ENCODE data around the gene FAH. TPM values are rescaled to one million over a fixed set of nuclear protein-coding genes. Genes with fewer than 3 reads are reported as not detected.

Gene FAH
- total RNA-seq, 3 donors from 2014 or later, result 19.1 to 21.9 (median 20.0) TPM

DNA sequence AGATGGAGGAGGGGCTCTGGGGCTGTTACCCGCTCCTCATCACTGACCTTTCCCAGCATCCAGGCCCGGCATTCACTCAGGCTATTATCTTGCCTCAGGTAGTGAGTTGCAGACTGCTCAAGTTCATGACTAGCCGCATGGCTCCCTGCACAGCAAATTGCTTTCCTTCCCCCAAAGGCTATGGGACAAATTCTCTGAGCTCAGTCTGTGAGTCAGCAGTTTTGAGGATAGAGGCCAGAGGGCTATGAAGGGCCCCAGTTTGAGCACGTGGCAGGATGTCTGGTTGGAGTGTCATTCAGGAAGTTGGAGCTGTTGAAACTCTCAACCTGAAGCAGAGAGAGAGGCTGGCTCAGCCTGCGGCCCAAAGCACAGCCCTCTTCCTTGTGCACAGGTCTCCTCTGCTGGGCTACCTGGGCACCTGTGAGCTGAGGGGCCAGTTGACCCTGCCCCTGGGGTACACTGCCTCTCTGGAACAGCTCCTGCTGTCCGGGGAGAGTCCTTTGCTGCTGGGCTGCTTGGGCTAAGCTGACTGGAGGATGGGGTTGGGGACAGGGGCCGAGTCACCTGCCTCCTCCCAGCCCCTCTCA is 7.9 kb downstream of the FAH start:
- ATAC-seq (peak; percentile 81), DNase-seq (peak in 2 of 3 donors; percentile 35 to 70)
- H3K9me3 ChIP-seq, result no peaks in the 10 kb centered on the region
- no peak for TF ChIP-seq CTCF (IDR thresholded peaks at IDR 0.05)
- intact Hi-C loops (cut with DNase I, micrococcal nuclease), result no loop called here
- H3K4me1 ChIP-seq (ENCODE audit: low read depth), result no peaks in the 10 kb centered on the region
- no peak overlapping the region for H3K4me3 ChIP-seq
- no peaks in the 10 kb centered on the region for H3K36me3 ChIP-seq (ENCODE audit: low read depth)

- DNase-seq, result no peak
- intact Hi-C loops (cut with DNase I, micrococcal nuclease), result no loop called here
- TF ChIP-seq CTCF (IDR thresholded peaks at IDR 0.05), result no peak
- Histone ChIP-seq H3K36me3 (ENCODE audit: low read depth) (no peaks in the 10 kb centered on the region), H3K4me3 (no peak overlapping the region), H3K4me1 (ENCODE audit: low read depth) (no peaks in the 10 kb centered on the region), H3K9me3 (no peaks in the 10 kb centered on the region)
- ATAC-seq, result no peak
Observed at GRCh38 chr15:80161468-80162016, 8.7 kb downstream of the FAH start.

DNA sequence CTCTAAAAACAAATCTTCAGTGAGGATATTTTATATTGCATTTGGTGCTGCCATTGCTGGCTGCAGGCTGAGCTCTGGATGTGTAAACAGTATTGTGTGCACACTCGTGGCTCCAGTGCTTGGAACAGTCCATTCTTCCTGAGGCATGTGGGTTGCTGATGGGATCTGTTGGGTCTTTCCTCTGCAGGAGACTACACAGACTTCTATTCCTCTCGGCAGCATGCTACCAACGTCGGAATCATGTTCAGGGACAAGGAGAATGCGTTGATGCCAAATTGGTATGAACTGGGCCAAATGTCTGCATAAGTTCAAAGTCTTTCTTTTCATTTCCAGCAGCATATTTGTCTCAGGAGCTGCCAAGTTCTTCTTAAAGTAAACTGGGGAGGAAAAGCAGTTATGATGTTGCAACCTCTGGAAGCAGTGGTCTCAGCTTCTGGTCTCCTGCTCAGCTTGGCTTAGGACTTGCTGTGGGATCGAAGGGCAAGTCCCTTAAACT is 9.3 kb downstream of the FAH start:
- ATAC-seq, result no peak
- no peak overlapping the region for H3K4me3 ChIP-seq
- TF ChIP-seq CTCF (IDR thresholded peaks at IDR 0.05), result no peak
- H3K36me3 ChIP-seq (ENCODE audit: low read depth), result no peaks in the 10 kb centered on the region
- DNase-seq, result no peak
- intact Hi-C loops (cut with DNase I, micrococcal nuclease), result no loop called here
- H3K9me3 ChIP-seq, result no peaks in the 10 kb centered on the region
- H3K4me1 ChIP-seq (ENCODE audit: low read depth), result no peaks in the 10 kb centered on the region

DNA sequence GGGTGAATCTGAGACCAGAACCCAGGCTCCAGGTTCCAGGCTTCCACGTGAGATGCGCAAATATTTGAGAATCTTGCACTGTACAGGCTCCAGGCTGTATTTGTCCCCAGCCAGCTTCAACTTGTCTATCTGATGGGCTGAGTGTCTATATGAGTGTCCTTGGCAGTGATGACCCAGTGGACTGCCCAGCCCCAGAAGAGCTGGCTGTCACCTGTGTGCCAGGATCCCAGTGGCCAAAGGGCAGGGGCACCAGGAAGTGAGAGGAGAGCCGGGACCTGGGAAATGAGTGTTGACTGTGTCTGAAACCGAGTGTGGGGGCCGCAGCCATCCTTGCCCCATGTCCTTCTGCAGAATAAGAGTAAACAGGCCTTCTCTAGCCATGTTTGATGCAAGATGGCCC is 10.4 kb downstream of the FAH start:
- Histone ChIP-seq H3K4me1 (ENCODE audit: low read depth) (no peaks in the 10 kb centered on the region), H3K9me3 (no peaks in the 10 kb centered on the region), H3K36me3 (ENCODE audit: low read depth) (no peaks in the 10 kb centered on the region), H3K4me3 (no peak overlapping the region)
- no peak for DNase-seq
- intact Hi-C loops (cut with DNase I, micrococcal nuclease), result no loop called here
- no peak for ATAC-seq
- no peak for TF ChIP-seq CTCF (IDR thresholded peaks at IDR 0.05)

DNA sequence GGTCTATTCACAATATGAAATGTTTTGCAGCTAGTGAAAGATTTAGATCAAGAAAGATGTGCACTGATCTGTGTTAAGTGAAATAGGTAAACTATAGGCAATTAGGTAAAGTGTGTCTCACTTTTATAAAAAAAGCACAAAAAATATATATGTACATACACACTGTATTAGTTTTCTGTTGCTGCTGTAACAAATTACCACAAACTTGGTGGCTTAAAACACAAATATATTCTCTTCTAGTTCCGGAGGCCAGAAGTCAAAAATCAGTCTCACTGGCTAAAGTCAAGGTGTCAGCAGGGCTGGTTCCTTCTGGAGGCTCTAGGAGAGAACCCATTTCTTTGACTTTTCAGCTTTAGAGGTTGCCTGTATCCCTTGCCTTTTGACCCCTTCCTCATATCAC is 11.1 kb downstream of the FAH start:
- DNase-seq (no peak), ATAC-seq (no peak)
- TF ChIP-seq CTCF (IDR thresholded peaks at IDR 0.05), result no peak
- no peaks in the 10 kb centered on the region for H3K36me3 ChIP-seq (ENCODE audit: low read depth)
- H3K9me3 ChIP-seq, result no peaks in the 10 kb centered on the region
- no peak overlapping the region for H3K4me3 ChIP-seq
- no peaks in the 10 kb centered on the region for H3K4me1 ChIP-seq (ENCODE audit: low read depth)
- intact Hi-C loops (cut with DNase I, micrococcal nuclease), result no loop called here

All from mucosa of descending colon (tissue), 3 donors.